ENCODE measurements around the gene CEP112.

The CEP112 gene

GRCh38 chr17:66073384-66073783 is 118.5 kb downstream of the CEP112 start:
- DNase-seq = no peak
- TF ChIP-seq, protein P1, sequence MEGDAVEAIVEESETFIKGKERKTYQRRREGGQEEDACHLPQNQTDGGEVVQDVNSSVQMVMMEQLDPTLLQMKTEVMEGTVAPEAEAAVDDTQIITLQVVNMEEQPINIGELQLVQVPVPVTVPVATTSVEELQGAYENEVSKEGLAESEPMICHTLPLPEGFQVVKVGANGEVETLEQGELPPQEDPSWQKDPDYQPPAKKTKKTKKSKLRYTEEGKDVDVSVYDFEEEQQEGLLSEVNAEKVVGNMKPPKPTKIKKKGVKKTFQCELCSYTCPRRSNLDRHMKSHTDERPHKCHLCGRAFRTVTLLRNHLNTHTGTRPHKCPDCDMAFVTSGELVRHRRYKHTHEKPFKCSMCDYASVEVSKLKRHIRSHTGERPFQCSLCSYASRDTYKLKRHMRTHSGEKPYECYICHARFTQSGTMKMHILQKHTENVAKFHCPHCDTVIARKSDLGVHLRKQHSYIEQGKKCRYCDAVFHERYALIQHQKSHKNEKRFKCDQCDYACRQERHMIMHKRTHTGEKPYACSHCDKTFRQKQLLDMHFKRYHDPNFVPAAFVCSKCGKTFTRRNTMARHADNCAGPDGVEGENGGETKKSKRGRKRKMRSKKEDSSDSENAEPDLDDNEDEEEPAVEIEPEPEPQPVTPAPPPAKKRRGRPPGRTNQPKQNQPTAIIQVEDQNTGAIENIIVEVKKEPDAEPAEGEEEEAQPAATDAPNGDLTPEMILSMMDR (IDR thresholded peaks at IDR 0.05; ENCODE audit: low read depth, low read length) = no peak
- H3K36me3 ChIP-seq = no peaks in the 10 kb centered on the region
- H3K4me1 ChIP-seq = no peaks in the 10 kb centered on the region
- no peak overlapping the region for H3K4me3 ChIP-seq (ENCODE audit: low read depth, low read length)
- H3K9me3 ChIP-seq = no peaks in the 10 kb centered on the region
- H3K27me3 ChIP-seq = peaks cover under 1% of the 10 kb centered on the region

DNA sequence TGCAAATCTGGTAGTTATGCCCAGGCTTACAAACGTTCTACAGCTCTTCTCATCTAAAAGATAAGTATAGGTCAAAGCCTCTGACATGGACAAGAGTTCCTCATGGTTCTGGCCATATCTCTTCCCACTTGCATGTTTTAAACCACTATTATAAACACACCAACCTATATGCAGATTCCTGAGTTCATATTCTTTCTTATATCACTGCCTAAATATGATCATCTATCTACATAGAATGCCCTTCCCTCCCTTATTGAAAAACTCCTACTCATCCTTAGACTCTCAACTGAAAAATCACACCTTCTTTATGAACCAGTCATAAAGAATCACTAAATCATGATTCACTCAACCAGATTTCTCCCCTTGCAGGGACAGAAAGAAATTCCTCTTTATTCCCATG is 128.2 kb downstream of the CEP112 start:
- Histone ChIP-seq H3K4me3 (ENCODE audit: low read depth, low read length) (no peak overlapping the region), H3K27me3 (peaks cover 5% of the 10 kb centered on the region; the same call in 1 of the 2 replicates), H3K9me3 (no peaks in the 10 kb centered on the region), H3K4me1 (no peaks in the 10 kb centered on the region), H3K36me3 (no peaks in the 10 kb centered on the region)
- TF ChIP-seq, protein P1 (IDR thresholded peaks at IDR 0.05; ENCODE audit: low read depth, low read length) = no peak
- DNase-seq = no peak

DNA sequence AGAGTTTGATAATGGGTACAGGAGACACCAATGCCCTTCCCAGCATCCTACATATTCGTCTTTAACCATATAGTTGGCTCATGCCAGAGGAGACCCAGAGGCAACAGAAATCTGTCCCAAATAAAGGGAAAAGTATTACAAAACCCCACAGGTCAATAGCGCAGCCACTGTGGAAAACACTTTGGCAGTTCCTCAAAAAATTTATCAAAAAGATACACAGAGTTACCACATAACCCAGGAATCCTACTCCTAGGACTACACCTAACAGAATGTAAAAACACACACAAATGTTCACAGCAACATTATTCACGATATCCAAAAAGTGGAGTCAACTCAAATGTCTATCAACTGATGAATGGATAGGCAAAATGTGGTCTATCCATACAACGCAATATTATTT is 135.8 kb downstream of the CEP112 start:
- TF ChIP-seq, protein P1 (IDR thresholded peaks at IDR 0.05; ENCODE audit: low read depth, low read length) = no peak
- H3K4me3 ChIP-seq (ENCODE audit: low read depth, low read length) = no peak overlapping the region
- DNase-seq = no peak
- no peaks in the 10 kb centered on the region for H3K36me3 ChIP-seq
- H3K9me3 ChIP-seq = no peaks in the 10 kb centered on the region
- no peaks in the 10 kb centered on the region for H3K27me3 ChIP-seq
- no peaks in the 10 kb centered on the region for H3K4me1 ChIP-seq

- TF ChIP-seq, protein P1 (IDR thresholded peaks at IDR 0.05; ENCODE audit: low read depth, low read length) = no peak
- H3K36me3 ChIP-seq = no peaks in the 10 kb centered on the region
- H3K9me3 ChIP-seq = no peaks in the 10 kb centered on the region
- DNase-seq = no peak
- H3K27me3 ChIP-seq = no peaks in the 10 kb centered on the region
- no peaks in the 10 kb centered on the region for H3K4me1 ChIP-seq
- H3K4me3 ChIP-seq (ENCODE audit: low read depth, low read length) = no peak overlapping the region
These were observed 137.7 kb downstream of the CEP112 start for GRCh38 chr17:66054242-66054641.

- no peaks in the 10 kb centered on the region for H3K36me3 ChIP-seq
- no peaks in the 10 kb centered on the region for H3K9me3 ChIP-seq
- DNase-seq = no peak
- peaks cover 3% of the 10 kb centered on the region; the same call in 1 of the 2 replicates for H3K27me3 ChIP-seq
- H3K4me1 ChIP-seq = no peaks in the 10 kb centered on the region
- TF ChIP-seq, protein P1 (IDR thresholded peaks at IDR 0.05; ENCODE audit: low read depth, low read length) = no peak
- no peak overlapping the region for H3K4me3 ChIP-seq (ENCODE audit: low read depth, low read length)
These were observed 147.8 kb downstream of the CEP112 start for GRCh38 chr17:66044083-66044482.

GRCh38 chr17:66043419-66043818 is 148.5 kb downstream of the CEP112 start:
- Histone ChIP-seq H3K9me3 (no peaks in the 10 kb centered on the region), H3K36me3 (no peaks in the 10 kb centered on the region), H3K27me3 (peaks cover 4% of the 10 kb centered on the region; the same call in 1 of the 2 replicates), H3K4me3 (ENCODE audit: low read depth, low read length) (no peak overlapping the region), H3K4me1 (no peaks in the 10 kb centered on the region)
- DNase-seq = no peak
- TF ChIP-seq, protein P1 (IDR thresholded peaks at IDR 0.05; ENCODE audit: low read depth, low read length) = no peak

All from BE2C (cell line).